ACC112 (cell line): Measurements from ENCODE around the gene LPAR4.

Experiments
- H2AFZ ChIP-seq: fragments of 200-600 bp; sonication (generic); one replicate; pipeline ENCODE4 v1.6.0; 2017; ENCODE audit warnings: antibody characterized with exemption, low read length; ENCODE audit not compliant: unreplicated experiment
- H3K27ac ChIP-seq: fragments of 200-600 bp; sonication (generic); 2 replicates; pipeline ENCODE4 v1.5.1; 2014; ENCODE audit warnings: low read depth, mild to moderate bottlenecking, antibody characterized with exemption, low read length, moderate library complexity
- H3K27me3 ChIP-seq: fragments of 200-600 bp; sonication (generic); 2 replicates; pipeline ENCODE4 v1.6.1; 2014; ENCODE audit warnings: mild to moderate bottlenecking, antibody characterized with exemption, low read length, moderate library complexity, mixed read lengths; ENCODE audit not compliant: insufficient read depth
- H3K36me3 ChIP-seq: fragments of 200-600 bp; sonication (generic); 2 replicates; pipeline ENCODE4 v1.6.1; 2016; ENCODE audit warnings: mild to moderate bottlenecking, antibody characterized with exemption, low read length, moderate library complexity, mixed read lengths; ENCODE audit not compliant: insufficient read depth
- H3K4me1 ChIP-seq: fragments of 200-600 bp; sonication (generic); one replicate; pipeline ENCODE4 v1.6.1; 2016; ENCODE audit warnings: low read length, mixed read lengths; ENCODE audit not compliant: insufficient read depth, unreplicated experiment, control insufficient read depth
- H3K4me3 ChIP-seq: fragments of 200-600 bp; sonication (generic); 2 replicates; pipeline ENCODE4 v1.5.1; 2014; ENCODE audit warnings: mild to moderate bottlenecking, low read depth, low read length
- H3K79me2 ChIP-seq: fragments of 200-600 bp; sonication (generic); one replicate; pipeline ENCODE4 v1.6.0; 2016; ENCODE audit warnings: low read length; ENCODE audit not compliant: control insufficient read depth, unreplicated experiment, insufficient read depth

The LPAR4 gene, protein sequence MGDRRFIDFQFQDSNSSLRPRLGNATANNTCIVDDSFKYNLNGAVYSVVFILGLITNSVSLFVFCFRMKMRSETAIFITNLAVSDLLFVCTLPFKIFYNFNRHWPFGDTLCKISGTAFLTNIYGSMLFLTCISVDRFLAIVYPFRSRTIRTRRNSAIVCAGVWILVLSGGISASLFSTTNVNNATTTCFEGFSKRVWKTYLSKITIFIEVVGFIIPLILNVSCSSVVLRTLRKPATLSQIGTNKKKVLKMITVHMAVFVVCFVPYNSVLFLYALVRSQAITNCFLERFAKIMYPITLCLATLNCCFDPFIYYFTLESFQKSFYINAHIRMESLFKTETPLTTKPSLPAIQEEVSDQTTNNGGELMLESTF

DNA sequence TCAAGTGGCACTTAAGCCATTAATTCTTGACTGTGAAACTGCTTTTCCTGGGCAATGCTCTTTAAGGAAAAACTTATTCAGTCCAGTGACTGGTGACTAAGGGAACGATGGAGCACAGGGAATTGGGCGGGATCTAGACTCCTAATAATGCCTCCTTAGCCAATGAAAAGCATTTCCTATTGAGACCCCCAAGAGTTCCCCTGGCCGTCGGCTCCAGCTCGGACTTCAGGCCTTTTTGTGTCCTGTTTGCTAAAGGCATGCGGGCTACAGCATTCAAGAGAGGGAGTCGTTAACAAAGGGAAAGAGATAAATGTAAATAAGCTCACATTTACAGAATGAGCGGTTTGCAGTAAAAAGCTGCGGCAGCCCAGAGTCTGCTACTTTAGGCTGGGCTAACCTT is at the start of gene LPAR4:
TSS of gene LPAR4 (plus strand) at position 232 of the 400 bp plus-strand sequence. CDS start 7,150 bp downstream, outside the sequence.
- Histone ChIP-seq H3K27ac (no peak within 1 kb of the TSS), H3K4me3 (peak within 1 kb of the TSS; percentile 73), H3K4me1 (no peaks in the 10 kb centered on the region), H3K36me3 (no peaks in the 10 kb centered on the region), H3K79me2 (no peaks in the 10 kb centered on the region), H2AFZ (peak within 1 kb of the TSS; percentile 72), H3K27me3 (0 out of 2 replicates have a peak, but pooled peaks cover 3% of the 10 kb centered on the region)

DNA sequence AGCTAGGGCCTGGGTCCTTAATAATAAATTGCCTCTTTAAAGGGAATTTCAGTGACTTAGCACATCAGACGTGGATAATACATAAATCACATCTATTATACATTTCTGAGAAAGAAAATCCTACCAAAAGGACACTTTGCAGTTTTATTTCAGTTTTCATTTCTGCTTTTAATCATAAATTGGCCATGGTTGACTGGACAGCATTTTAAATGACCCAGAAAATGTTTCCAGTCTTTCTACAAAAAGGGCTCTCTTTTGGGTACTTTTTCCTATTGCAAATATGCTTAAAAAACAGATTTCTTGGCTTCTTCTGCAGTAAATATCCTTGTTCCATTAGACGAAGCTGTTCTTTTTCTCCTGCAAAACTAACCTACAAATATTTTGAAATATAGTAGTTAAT is 41.4 kb upstream of the LPAR4 start:
- no peaks in the 10 kb centered on the region for H3K36me3 ChIP-seq
- H3K27ac ChIP-seq = no peak overlapping the region
- H3K4me3 ChIP-seq = no peak overlapping the region
- no peaks in the 10 kb centered on the region for H3K4me1 ChIP-seq
- no peak overlapping the region for H2AFZ ChIP-seq
- H3K79me2 ChIP-seq = no peaks in the 10 kb centered on the region
- H3K27me3 ChIP-seq = no peaks in the 10 kb centered on the region

DNA sequence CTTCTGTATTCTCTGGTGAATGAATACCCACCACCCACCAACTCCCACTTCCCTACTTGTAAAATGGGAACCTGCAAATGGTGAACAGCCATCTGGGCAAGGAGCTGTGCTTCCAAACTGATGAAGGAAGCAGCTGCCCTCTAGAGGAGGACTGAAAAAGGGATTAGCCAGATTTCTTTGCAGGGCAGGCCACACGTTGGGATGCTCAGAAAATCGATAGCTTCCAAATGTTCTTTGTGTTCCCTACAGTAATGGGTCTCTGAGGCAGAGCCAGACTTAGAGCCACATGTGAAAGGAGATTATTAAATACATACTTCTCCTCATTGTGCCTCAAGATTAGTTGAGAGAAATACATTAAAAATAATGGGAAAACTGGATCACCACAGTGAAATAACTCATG is 39.3 kb upstream of the LPAR4 start:
- no peaks in the 10 kb centered on the region for H3K79me2 ChIP-seq
- no peak overlapping the region for H3K4me3 ChIP-seq
- H3K27me3 ChIP-seq = no peaks in the 10 kb centered on the region
- H2AFZ ChIP-seq = peak overlapping the region; percentile 38
- no peak overlapping the region for H3K27ac ChIP-seq
- H3K36me3 ChIP-seq = no peaks in the 10 kb centered on the region
- no peaks in the 10 kb centered on the region for H3K4me1 ChIP-seq

DNA sequence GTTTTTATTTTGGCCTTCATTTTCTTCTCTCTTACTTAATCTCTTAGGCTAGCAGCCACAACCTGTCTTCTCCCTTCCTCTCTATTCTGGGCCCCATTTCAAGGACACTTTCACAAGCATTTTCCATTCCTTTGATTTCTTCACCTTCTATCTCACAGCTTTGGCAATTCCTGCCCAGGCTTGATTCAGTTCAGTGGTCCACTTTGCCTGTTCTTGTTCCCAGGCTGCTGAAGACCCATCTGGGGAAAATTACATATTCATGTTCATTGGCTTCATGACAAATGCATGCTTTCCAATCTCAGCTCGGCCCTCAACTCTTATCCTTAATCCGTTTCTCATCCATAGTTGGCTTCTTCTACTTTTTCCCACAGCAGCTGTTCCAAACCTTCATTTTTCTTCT is 38.7 kb upstream of the LPAR4 start:
- Histone ChIP-seq H3K27me3 (no peaks in the 10 kb centered on the region), H3K79me2 (no peaks in the 10 kb centered on the region), H2AFZ (no peak overlapping the region), H3K27ac (no peak overlapping the region), H3K4me1 (no peaks in the 10 kb centered on the region), H3K4me3 (no peak overlapping the region), H3K36me3 (no peaks in the 10 kb centered on the region)

DNA sequence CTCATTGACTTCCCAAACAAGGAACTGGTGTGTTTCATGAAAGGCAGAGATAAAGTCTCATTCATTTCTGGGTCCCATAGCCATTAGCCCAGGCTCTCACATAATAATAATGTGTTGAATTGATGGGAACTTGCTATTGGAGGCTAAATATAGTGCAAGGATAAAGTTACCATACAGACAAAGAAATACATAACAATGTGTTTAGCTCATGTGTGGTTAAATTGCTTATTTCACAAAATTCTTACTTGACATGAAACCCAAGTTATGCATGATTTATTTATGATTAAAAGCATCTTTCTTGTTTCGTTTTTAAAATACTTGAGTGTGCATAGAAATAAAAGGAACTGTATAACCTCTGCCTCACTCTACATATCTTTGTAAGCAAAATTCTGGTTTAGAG is 37.3 kb upstream of the LPAR4 start:
- Histone ChIP-seq H3K4me3 (no peak overlapping the region), H3K27ac (no peak overlapping the region), H3K27me3 (no peaks in the 10 kb centered on the region), H2AFZ (no peak overlapping the region), H3K4me1 (no peaks in the 10 kb centered on the region), H3K79me2 (no peaks in the 10 kb centered on the region), H3K36me3 (no peaks in the 10 kb centered on the region)

DNA sequence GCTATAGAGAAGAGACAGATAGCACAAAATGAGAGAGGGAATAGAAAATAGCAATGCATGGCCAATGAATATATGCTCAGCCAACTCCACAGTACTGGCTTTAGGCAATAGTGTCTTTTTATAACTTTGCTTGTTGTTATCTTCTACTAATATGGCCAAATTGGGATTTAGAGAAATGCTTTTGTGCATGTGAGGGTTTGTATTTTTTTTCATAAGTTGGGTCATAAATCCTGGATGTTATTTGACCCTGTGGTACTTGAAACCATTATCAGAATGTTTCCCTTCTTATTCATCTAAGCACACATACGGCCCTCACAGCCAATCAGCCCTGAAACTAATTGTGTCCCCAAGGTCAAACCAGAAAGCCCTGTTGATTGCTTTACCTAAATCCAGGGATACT is 35.2 kb upstream of the LPAR4 start:
- no peaks in the 10 kb centered on the region for H3K27me3 ChIP-seq
- no peaks in the 10 kb centered on the region for H3K4me1 ChIP-seq
- H3K79me2 ChIP-seq = no peaks in the 10 kb centered on the region
- H3K36me3 ChIP-seq = no peaks in the 10 kb centered on the region
- H3K4me3 ChIP-seq = no peak overlapping the region
- H2AFZ ChIP-seq = no peak overlapping the region
- H3K27ac ChIP-seq = no peak overlapping the region

DNA sequence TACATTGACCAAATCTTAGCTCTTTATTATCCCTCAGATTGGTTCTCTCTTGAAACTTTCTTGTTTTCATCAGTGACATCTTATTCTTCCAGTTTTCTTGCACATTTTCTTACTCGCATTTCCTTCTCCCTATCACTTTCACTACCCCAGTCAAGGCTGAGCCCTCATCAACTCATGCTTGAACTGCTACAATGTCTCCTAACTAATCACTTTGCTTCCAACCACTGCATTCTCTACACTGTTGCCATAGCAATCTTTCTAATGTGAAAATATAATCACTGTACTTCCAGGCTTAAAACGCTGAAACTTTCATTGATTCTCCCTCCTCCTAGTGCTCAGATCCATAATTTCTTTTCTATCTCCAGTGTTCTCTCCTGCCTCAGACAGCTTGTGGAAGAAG is 22.2 kb upstream of the LPAR4 start:
- Histone ChIP-seq H3K4me3 (no peak overlapping the region), H2AFZ (no peak overlapping the region), H3K4me1 (no peaks in the 10 kb centered on the region), H3K79me2 (no peaks in the 10 kb centered on the region), H3K27ac (no peak overlapping the region), H3K36me3 (no peaks in the 10 kb centered on the region), H3K27me3 (peaks cover 4% of the 10 kb centered on the region; the same call in 1 of the 2 replicates)

DNA sequence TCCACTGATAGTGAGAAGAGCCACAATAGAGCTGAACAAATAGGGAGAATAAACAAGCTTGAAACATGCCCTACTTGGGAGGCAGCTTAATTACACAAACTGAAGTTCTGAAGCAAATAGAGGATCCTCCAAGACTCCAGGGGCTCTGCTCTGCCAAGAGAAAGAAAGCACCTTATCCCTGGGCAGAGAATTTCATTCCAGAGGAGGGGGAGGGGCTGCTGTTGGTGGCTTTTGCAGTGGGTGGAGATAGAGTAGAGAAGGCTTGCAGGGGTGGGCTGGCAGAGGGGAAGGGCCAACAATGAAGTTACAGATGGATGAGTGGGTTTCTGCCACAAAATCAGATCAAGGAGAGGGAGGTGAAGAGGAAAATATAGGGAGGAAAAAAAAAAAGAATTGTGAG is 1.0 kb upstream of the LPAR4 start:
- Histone ChIP-seq H3K27me3 (0 out of 2 replicates have a peak, but pooled peaks cover 3% of the 10 kb centered on the region), H3K27ac (no peak overlapping the region), H3K4me3 (no peak overlapping the region), H2AFZ (no peak overlapping the region), H3K79me2 (no peaks in the 10 kb centered on the region), H3K4me1 (no peaks in the 10 kb centered on the region), H3K36me3 (no peaks in the 10 kb centered on the region)

DNA sequence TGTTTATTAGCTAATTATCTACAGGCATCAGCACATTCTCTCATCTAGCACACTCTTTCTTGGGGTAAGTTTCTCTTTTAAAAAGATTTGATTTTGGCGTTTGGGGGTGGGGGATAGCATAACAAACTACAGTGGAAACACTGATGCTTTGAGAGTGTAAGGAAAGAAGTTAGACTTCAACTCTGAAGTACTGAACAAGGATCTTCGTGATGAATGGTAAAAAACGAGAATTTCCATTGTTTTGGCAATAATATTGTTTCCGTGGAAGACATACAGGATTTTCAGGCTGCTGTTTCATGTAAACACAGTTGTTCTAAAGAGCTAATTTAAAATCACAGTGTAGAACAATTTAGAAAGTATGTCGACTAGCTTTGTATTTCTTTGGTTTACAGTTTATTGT is 451 bp downstream of the LPAR4 start:
- Histone ChIP-seq H3K36me3 (no peaks in the 10 kb centered on the region), H2AFZ (peak overlapping the region; percentile 42), H3K4me3 (peak overlapping the region; percentile 73), H3K4me1 (no peaks in the 10 kb centered on the region), H3K27ac (no peak overlapping the region), H3K79me2 (no peaks in the 10 kb centered on the region), H3K27me3 (0 out of 2 replicates have a peak, but pooled peaks cover 3% of the 10 kb centered on the region)

DNA sequence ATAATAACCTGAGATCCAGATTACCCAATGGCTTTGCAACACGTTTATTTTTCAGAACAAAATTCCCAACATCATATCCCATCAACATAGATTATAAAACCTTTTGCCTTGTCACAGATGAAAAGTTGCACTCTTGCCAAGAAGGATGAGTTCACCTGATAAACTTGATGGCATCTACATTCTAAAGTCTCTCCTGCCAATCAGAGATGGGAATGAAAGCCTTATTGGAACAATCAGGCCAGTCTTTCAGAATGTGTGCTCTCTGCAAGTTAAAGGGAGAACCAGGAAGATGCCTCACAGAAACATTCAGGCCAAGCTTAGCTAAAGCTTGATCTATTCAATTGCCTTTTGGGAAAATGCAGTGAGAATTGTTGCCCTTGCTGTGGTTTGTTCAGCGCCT is 1.3 kb downstream of the LPAR4 start:
- 0 out of 2 replicates have a peak, but pooled peaks cover 3% of the 10 kb centered on the region for H3K27me3 ChIP-seq
- no peak overlapping the region for H3K4me3 ChIP-seq
- no peaks in the 10 kb centered on the region for H3K36me3 ChIP-seq
- no peaks in the 10 kb centered on the region for H3K79me2 ChIP-seq
- H3K27ac ChIP-seq = no peak overlapping the region
- no peak overlapping the region for H2AFZ ChIP-seq
- no peaks in the 10 kb centered on the region for H3K4me1 ChIP-seq

DNA sequence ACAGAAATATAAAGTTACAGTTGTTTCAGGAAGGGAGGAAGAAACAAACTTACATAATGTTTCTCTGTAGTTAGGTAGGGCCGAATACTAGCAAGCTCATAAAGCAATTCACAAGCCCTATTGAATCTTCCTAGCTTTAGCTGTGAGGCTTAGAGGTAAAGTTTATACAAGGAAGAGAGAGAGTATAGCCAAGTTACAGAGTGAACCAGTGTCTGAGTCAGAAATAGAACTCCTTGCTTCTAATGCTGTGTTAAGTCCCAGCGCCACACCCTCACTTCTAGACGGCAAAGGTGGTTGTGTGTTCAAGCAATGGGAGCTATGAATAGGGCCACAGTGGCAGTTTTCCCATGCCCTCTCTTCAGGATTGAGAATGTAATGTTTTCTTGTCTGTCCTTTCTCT is 6.1 kb downstream of the LPAR4 start:
- Histone ChIP-seq H3K4me3 (no peak overlapping the region), H3K4me1 (no peaks in the 10 kb centered on the region), H2AFZ (no peak overlapping the region), H3K36me3 (no peaks in the 10 kb centered on the region), H3K79me2 (no peaks in the 10 kb centered on the region), H3K27me3 (no peaks in the 10 kb centered on the region), H3K27ac (no peak overlapping the region)
